Mucosa of descending colon (tissue), 3 donors: ENCODE data around the gene PGM2. TPM values are rescaled to one million over a fixed set of nuclear protein-coding genes. Genes with fewer than 3 reads are reported as not detected.

ENCODE experiments used
- ATAC-seq: fragments of 200-7000 bp; cut with Tn5 transposase; one replicate; pipeline ENCODE4 v1.9.1; 2020; ENCODE audit warnings: mild to moderate bottlenecking, moderate library complexity
- DNase-seq, 3 donors: peaks; one replicate each; pipeline ENCODE4 v3.0.0-alpha.2; 2020
- H3K36me3 ChIP-seq: fragments of 200-600 bp; one replicate; pipeline ENCODE4 v1.8.0; 2021; ENCODE audit warnings: low read depth, mild to moderate bottlenecking
- H3K4me1 ChIP-seq: fragments of 200-600 bp; one replicate; pipeline ENCODE4 v1.8.0; 2021; ENCODE audit warnings: low read depth, mild to moderate bottlenecking
- H3K4me3 ChIP-seq: fragments of 200-600 bp; one replicate; pipeline ENCODE4 v1.8.0; 2021; ENCODE audit warnings: mild to moderate bottlenecking
- H3K9me3 ChIP-seq: fragments of 200-600 bp; one replicate; pipeline ENCODE4 v1.8.0; 2021; ENCODE audit warnings: mild to moderate bottlenecking
- intact Hi-C, 2 donors: fragments of 100-400 bp; cut with DNase I in 1 of 2; cut with micrococcal nuclease in 1 of 2; formaldehyde crosslinking; loops; one replicate each; pipeline versions ENCODE4 v1.11.0 to v1.11.1; 2022; cut with DNase I, micrococcal nuclease
- total RNA-seq, 3 donors: library from RNA; stranded (reverse); fragmentation: NEBNext Ultra II Directional in 2 of 3; extraction: Animal tissue kit (Norgen Biotek cat#: 25700) in 2 of 3; gene quantifications; one replicate each; pipeline versions ENCODE4 v1.2.1 to v1.2.4, GENCODE V29; 2021 to 2023
- TF ChIP-seq, protein P1 (sequence below): fragments of 200-600 bp; IDR thresholded peaks from one replicate; pipeline ENCODE4 v1.8.0; 2022; ENCODE audit warnings: antibody characterized with exemption, mild to moderate bottlenecking
- donor health status: DM: no; HTN: no; CAD: no; lungs with moderate emphysema.
- donor health status: DM: no; HTN: no; CAD: no.
- donor health status: DM: no; HTN: yes; CAD: no.

Gene PGM2
- total RNA-seq, 3 donors from 2014 or later: 22.1 to 36.8 (median 27.4) TPM

DNA sequence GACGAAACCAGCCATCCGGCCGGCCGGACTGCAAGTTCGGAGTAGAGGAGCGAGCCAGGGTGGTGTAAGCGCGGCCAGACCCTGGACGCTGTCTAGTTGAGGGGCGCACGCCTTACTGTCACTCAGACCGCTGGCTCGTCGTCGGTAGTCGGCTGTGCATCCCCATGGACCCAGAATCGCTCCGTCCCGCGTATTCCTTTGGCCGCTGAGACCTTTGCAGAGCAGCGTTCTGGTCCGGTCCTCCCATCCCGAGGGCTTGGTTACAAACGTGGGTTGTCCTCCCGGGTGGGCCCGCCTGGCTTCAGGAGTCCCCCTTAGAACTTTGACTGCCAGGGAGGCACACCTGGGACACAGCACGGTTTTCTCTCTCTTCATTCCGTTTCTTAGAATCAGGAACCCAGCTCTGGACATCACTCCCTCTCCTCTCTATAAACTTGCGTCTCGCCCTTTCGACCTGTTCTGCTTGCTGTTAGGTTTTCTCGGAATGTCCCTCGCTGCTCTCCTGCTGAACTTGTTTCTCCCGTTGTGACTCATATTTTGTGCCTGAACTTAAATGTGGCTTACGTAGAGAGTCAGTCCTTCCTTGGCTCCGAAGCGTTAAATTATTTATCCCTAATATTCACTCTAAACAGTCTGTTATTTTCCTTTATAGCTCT lies 672 bp downstream of the PGM2 start:
- ATAC-seq (peak; percentile 45), DNase-seq (peak in 1 of 3 donors; percentile 36)
- no peaks in the 10 kb centered on the region for H3K36me3 ChIP-seq
- intact Hi-C loops: loop anchor here in 1 of 2 donors (10.0 kb wide), 1 partner anchor 208 kb away; no protein-coding TSS in a partner anchor
- H3K9me3 ChIP-seq: no peaks in the 10 kb centered on the region
- H3K4me3 ChIP-seq: peak overlapping the region; percentile 55
- H3K4me1 ChIP-seq: no peaks in the 10 kb centered on the region
- TF ChIP-seq, protein P1, sequence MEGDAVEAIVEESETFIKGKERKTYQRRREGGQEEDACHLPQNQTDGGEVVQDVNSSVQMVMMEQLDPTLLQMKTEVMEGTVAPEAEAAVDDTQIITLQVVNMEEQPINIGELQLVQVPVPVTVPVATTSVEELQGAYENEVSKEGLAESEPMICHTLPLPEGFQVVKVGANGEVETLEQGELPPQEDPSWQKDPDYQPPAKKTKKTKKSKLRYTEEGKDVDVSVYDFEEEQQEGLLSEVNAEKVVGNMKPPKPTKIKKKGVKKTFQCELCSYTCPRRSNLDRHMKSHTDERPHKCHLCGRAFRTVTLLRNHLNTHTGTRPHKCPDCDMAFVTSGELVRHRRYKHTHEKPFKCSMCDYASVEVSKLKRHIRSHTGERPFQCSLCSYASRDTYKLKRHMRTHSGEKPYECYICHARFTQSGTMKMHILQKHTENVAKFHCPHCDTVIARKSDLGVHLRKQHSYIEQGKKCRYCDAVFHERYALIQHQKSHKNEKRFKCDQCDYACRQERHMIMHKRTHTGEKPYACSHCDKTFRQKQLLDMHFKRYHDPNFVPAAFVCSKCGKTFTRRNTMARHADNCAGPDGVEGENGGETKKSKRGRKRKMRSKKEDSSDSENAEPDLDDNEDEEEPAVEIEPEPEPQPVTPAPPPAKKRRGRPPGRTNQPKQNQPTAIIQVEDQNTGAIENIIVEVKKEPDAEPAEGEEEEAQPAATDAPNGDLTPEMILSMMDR: no peak

DNA sequence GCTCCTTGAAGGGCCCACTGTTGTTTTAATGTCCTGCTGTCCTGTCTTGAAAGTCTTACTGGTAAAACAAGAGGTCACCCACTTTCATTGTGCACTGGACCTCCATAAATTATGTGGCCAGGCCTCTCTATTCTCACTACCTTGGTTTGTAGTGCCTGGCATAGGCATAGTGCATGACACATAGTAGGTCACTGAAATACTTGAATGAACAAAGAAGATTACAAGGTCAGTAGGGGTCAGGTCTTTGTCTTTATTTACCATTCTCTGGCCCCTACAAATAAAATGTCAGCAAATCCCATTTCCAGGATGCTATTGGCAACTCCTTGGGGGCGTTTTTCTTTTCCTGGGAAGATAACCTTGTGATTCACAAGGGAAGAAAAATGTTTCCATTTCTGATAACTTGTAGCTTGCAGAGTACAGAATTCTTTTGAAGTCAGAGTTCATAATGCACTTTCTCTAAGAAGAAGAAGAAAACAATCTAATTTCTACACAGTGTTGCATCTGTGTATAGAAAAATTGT lies 1.4 kb downstream of the PGM2 start:
- TF ChIP-seq, protein P1: no peak
- intact Hi-C loops: loop anchor here in 1 of 2 donors (10.0 kb wide), 1 partner anchor 207 kb away; no protein-coding TSS in a partner anchor
- Histone ChIP-seq H3K9me3 (no peaks in the 10 kb centered on the region), H3K4me1 (no peaks in the 10 kb centered on the region), H3K4me3 (no peak overlapping the region), H3K36me3 (no peaks in the 10 kb centered on the region)
- DNase-seq (no peak), ATAC-seq (no peak)

DNA sequence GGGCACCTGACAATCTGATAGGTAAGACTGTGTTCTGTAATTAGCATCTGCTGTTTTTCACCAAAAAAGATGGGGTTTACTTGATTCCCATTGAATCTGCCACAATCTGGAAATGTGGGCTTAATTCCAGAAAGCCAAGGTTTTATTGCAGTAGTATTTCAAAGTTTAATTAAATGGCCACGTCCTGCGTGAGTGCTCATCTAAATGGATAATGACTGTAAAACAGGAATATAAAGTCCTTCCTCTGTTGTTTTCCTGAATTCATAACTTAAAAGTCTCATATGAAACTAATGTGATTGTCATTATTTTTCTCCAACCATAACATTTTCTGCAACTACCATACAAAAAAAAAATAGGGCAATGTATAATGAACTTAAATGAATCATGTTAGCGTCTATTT lies 2.4 kb downstream of the PGM2 start:
- H3K9me3 ChIP-seq: no peaks in the 10 kb centered on the region
- DNase-seq (no peak), ATAC-seq (no peak)
- TF ChIP-seq, protein P1: no peak
- no peaks in the 10 kb centered on the region for H3K4me1 ChIP-seq
- H3K4me3 ChIP-seq: no peak overlapping the region
- no peaks in the 10 kb centered on the region for H3K36me3 ChIP-seq
- intact Hi-C loops: loop anchor here in 1 of 2 donors (10.0 kb wide), 1 partner anchor 206 kb away; no protein-coding TSS in a partner anchor

DNA sequence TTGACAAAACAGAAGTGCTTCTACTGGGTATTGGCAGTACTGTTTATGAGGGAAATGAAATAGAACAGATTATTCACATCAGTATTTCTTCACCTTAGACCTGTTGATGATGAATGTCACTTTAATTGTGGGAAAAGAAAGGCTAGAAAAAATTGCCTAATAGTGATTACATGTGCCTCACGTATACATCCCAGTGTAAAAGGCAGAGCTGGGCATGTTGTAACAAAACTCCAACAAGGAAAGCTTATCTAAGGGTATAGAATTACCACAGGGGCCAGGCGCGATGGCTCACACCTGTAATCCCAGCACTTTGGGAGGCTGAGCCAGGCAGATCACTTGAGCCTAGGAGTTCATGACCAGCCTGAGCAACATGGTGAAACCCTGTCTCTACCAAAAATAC lies 4.2 kb downstream of the PGM2 start:
- DNase-seq (no peak), ATAC-seq (no peak)

DNA sequence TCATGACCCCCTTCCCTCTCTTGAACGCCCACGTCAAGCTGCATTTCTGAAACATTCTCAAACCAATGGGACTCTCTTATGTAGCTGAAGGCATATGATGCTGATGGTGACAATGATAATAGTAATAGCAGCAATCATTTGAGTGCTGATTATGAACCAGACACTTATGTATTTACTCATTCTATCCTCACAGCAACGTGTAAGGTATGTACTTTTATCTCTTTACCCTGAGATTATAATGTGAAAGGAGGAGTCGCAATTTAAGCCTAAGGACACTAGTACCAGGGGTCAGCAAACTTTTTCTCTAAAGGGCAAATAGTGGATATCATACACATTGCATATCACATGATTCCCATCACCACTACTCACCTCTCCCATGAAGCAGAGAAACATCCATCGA lies 8.5 kb downstream of the PGM2 start:
- H3K4me3 ChIP-seq: no peak overlapping the region
- H3K4me1 ChIP-seq: no peaks in the 10 kb centered on the region
- intact Hi-C loops: no loop called here
- ATAC-seq (no peak), DNase-seq (no peak)
- no peaks in the 10 kb centered on the region for H3K36me3 ChIP-seq
- TF ChIP-seq, protein P1: no peak
- no peaks in the 10 kb centered on the region for H3K9me3 ChIP-seq

More for the DNA sequence above, 4.2 kb downstream of the PGM2 start:
- Histone ChIP-seq H3K4me1 (no peaks in the 10 kb centered on the region), H3K9me3 (no peaks in the 10 kb centered on the region), H3K4me3 (no peak overlapping the region), H3K36me3 (no peaks in the 10 kb centered on the region)
- TF ChIP-seq, protein P1: no peak
- intact Hi-C loops: no loop called here
